Putamen (tissue), 1 donor: ENCODE results near the gene NCSTN.
"Not testable (repeated sequence)": the region's sequence is repeated elsewhere in the genome, so short reads cannot be mapped to it uniquely, and the experiment has no call there.

Source experiments
- DNase-seq: peaks from one replicate; pipeline ENCODE4 v3.0.0-alpha.2; 2016; ENCODE audit warnings: low spot score

NCSTN gene

GRCh38 chr1:160371346-160371631, 28.1 kb downstream of the NCSTN start:
- DNase-seq = no peak

GRCh38 chr1:160371756-160372155, 28.6 kb downstream of the NCSTN start:
- DNase-seq = no peak

DNA sequence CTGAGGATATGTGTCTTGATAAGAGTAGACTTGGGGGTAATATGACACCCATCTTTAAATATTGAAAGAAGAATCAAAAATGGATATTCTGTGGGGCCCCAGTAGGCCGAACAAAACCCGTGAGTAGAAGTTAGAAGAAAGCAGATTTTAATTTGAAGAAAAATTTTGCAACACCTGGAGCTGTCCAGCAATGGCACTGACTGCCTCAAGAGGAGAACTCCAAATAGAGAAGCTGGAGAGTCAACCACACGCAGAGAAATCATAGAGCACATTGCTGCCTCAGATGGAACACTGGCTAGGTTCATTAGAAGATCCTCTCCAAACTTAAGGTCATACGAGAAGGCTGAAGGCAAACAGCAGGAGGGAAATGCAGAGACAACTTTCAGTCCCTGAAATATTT, 30.5 kb downstream of the NCSTN start:
- DNase-seq = no peak

GRCh38 chr1:160374306-160375110, 31.3 kb downstream of the NCSTN start:
- no peak for DNase-seq

- DNase-seq = no peak
Observed at GRCh38 chr1:160375788-160376524, 32.8 kb downstream of the NCSTN start.

GRCh38 chr1:160376525-160377131, 33.4 kb downstream of the NCSTN start:
- peak; percentile 72 for DNase-seq

DNA sequence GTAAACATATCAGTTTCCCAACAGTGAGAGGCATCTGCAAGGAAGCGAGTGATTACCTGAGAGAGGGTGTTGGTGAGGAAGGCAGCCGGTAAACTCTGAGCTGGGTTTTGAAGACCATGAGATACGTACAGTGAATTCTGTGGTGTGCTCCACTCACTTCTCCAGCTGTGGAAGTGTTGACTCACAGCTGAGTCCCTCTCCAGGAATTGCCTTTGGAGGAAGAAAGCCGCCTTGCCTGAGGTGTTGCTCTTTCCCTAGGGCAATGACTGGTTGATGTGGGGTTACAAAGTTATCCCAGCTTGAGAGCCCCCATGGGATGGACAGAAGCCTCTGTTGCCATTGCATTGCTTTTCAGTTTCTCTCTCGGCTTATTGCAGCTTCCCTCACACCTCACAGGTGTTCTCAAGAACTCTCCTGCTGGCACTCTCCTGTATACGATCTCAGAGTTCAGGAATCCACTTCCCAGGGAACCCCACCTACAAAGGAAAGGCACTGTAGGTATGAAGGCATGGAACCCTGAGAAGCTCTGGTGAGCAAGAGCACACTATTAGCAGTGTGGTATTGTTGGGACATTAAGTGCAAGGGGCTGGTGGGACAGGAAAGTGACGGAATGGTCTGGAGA, 34.5 kb downstream of the NCSTN start:
- DNase-seq = no peak

- not testable (repeated sequence) for DNase-seq
Observed at GRCh38 chr1:160384812-160385211, 41.6 kb downstream of the NCSTN start.

GRCh38 chr1:160388406-160388805, 45.2 kb downstream of the NCSTN start:
- DNase-seq = not testable (repeated sequence)

DNA sequence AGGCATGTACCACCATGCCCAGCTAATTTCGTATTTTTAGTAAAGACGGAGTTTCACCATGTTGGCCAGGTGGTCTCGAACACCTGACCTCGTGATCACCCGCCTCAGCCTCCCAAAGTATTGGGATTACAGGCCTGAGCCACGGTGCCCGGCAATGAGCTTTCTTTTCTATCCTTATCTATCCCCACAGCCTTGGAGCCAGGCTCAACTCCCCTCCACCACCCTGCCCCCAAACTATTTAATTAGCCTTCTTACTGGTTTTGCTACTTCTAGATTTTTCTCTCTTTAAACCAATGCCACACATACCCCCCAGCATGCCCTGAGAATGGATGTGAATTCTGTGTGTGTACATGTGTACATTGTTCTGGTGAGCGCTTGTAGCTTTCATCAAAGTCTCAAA, 51.5 kb downstream of the NCSTN start:
- DNase-seq = no peak

DNA sequence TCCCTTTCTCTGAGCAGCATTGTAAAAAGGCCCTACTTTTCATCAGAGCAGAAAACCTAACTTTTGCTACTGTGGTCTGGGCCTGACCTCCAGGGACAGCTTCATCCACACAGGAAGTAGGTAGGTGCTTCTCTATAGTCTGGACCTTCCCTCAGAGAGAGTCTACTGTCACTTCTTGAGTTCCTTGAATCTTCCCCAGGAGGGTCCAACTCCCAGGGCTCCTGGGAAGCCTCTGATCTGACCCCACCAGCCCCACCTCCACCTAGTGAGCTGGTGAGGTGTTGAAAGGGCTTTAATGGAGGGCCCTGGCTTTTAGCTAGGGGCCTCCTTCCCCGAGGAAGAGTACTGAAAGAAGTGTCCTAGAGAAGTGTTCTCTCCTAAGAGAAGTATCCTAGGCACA, 54.5 kb downstream of the NCSTN start:
- DNase-seq = no peak

GRCh38 chr1:160398823-160399222, 55.6 kb downstream of the NCSTN start:
- no peak for DNase-seq

GRCh38 chr1:160399544-160400222, 56.5 kb downstream of the NCSTN start:
- no peak for DNase-seq

GRCh38 chr1:160400223-160400645, 57.1 kb downstream of the NCSTN start, which contains the start of gene VANGL2:
Gene VANGL2 (plus strand): TSS chr1:160400564. CDS start chr1:160415838, 15,274 bp downstream.
- peak; percentile 75 for DNase-seq

GRCh38 chr1:160400646-160401486, 57.7 kb downstream of the NCSTN start:
- DNase-seq = no peak

DNA sequence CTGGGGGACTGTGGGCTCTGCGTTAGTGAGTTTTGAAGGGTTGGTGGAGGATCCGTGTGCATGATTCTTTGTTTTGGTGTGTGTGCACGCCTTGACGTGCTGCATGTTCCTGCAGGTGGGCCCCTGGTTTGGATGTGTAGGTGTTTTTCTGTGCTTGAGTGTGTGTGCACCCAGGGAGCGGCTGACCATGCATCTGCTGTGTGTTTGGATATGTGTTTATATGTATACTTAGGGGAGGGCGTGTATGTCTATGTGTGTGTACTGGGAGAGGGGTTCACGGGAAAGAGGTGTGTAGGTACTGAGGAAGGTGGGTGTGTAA, 58.3 kb downstream of the NCSTN start:
- DNase-seq = no peak

- DNase-seq = no peak
Observed at GRCh38 chr1:160402001-160402795, 59.0 kb downstream of the NCSTN start.

DNA sequence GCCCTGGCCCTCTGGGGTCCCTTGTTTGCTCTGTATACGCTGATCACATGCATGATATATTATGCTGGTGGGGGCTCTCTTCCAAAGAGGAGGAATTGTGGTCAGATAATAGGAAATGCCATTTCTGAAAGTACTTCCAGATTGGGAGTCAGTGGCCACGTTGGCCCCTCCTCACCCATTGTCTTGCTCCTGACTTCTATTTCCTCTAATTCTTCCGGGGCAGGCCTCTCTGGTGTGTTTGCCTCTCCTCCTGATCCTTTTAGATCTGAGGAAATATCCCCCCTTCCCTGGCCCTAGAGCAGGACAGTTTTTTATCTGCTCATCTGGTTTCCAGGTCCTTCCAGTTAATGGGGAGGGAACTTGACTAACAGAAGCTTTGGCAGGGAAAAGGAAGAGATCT, 60.1 kb downstream of the NCSTN start:
- DNase-seq = no peak

- no peak for DNase-seq
Observed at GRCh38 chr1:160404094-160404493, 60.9 kb downstream of the NCSTN start.

GRCh38 chr1:160405331-160405877, 62.2 kb downstream of the NCSTN start:
- no peak for DNase-seq
